NCI-H128 (cell line): ENCODE measurements around the gene DGKZ.

Experiments used
- DNase-seq: peaks from one replicate; lab custom pipeline; 2025; ENCODE audit not compliant: unreplicated experiment; lab: John Stamatoyannopoulos, UW

The DGKZ gene

DNA sequence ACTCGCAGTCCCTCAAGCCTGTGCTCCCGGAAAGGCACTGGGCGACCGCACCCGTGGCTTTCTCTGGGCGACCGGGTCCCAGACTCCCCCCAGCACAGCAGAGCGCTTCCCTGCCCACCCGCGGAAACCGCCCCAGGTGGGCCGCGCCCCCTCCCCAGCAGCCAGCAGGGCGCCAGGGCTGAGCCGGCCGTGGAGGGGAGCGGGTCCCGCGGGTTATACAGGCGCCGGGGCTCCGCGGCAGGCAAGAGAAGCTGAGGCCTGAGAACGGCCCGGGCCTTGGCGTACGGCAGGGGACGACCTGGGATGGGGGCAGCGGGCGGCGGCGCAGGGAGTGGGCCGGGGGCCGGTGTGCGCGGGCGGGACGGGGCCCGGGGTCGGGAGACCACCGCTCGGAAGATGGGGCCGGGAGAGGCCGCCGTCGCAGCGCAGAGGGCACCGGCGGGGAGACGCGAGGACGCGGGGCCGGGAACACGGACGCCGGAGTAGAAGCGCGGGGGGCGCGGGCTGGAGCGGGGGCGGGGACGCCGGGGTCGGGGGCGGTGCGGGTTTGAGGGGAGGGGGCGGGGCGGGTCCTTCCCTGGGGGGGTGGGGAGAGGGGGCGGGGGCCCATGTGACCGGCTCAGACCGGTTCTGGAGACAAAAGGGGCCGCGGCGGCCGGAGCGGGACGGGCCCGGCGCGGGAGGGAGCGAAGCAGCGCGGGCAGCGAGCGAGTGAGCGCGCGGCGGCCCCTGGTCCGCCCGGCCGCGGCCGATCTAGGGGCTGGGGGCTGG is 34.0 kb downstream of the DGKZ start, which contains the start of gene MDK:
Gene MDK (plus strand): TSS at position 622 of the 771 bp plus-strand sequence. CDS start 389 bp downstream, outside the sequence.
- no peak for DNase-seq

DNA sequence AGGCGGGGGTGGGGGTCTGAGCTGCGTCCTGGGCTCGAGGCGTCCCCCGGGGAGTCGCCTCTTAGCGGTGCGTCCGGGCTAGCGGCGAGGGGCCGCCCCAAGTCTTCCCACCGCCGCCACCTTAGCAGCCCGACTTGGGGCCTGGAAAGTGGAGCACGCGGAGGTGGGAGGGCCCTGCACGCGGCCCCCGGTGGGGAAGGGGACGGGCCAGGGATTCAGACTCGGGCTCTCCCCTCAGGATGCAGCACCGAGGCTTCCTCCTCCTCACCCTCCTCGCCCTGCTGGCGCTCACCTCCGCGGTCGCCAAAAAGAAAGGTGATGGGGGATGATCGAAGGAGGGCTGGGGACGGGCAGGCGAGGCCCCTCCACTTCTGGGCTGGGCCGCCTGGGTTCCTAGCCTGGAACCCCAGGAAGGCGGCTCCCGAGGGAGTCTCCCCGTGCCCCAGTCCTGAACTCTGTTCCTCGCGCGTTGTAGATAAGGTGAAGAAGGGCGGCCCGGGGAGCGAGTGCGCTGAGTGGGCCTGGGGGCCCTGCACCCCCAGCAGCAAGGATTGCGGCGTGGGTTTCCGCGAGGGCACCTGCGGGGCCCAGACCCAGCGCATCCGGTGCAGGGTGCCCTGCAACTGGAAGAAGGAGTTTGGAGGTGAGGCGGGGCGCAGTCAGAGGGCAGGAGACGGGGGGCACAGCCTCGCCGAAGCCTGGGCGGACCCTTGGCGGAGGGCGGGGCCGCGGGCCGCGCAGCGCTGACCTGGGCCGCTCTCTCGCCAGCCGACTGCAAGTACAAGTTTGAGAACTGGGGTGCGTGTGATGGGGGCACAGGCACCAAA is 34.8 kb downstream of the DGKZ start:
- no peak for DNase-seq

DNA sequence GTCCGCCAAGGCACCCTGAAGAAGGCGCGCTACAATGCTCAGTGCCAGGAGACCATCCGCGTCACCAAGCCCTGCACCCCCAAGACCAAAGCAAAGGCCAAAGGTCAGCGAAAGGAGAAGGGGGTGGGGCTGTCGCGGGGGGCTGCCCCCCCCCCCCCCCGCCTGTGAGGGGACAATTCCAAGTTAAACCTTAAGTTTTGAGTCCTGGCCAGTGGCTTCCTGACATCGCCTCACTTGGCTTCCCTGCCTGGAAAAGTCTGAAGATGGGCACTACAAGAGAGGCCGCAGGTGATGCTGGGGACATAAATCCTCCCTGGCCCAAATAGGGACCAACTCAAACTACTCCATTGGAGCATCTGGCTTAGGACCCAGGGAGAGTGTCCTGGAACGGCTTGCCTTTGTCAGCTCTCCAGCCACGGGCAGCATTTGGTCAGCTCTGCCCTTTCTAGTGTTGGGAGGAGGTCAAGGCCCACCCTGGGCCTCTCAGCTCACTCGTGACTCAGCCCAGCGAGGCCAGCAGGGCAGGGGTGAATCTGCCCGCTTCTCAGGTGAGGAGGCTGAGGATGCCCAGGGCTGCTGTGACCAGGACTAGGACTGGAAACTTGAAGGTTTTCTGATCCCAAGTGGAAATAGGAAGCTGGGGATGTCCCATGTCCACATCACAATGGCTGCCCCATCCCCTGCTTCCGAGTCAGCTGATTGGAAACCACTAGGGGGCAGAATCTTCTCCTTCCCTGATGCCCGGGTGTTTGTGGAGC is 35.6 kb downstream of the DGKZ start:
- DNase-seq = no peak

DNA sequence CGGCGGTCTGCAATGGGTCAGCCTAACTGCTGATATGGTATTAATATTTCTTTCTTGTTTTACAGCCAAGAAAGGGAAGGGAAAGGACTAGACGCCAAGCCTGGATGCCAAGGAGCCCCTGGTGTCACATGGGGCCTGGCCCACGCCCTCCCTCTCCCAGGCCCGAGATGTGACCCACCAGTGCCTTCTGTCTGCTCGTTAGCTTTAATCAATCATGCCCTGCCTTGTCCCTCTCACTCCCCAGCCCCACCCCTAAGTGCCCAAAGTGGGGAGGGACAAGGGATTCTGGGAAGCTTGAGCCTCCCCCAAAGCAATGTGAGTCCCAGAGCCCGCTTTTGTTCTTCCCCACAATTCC is 36.1 kb downstream of the DGKZ start:
- DNase-seq = no peak

DNA sequence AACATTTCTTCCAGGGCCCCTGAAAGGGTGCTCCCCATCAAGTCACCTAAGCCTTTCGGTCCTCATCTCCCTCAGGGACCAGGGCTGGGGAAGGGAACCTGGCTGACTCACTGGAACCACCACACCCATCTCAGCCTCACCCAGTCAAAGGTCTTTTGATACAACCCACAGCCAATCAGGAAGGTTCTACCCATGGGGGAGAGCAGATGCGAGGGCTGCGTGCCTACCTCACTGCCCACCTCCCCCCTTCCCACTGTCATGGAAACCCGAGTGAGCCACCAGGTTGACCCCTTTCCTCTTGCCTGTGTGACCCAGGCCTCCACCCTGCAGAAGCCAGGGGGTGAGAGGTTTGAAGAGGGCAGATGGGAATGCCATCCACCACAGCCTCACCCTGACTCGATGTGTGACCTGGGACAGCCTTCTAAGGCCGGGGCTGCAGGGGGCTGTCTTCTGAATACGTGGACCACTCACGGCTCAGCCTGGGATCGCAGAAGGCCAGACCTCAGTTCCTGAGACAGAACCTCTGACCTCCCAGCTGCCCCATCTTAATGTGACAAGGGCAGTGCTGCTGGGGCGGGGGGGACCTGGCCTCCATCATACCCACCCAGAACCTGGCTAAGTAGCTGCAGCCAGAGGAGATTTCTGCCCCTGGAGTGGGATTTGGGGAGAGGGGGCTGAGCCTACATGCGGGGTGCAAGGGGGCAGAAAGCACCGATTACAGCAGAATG is 36.9 kb downstream of the DGKZ start:
- no peak for DNase-seq

DNA sequence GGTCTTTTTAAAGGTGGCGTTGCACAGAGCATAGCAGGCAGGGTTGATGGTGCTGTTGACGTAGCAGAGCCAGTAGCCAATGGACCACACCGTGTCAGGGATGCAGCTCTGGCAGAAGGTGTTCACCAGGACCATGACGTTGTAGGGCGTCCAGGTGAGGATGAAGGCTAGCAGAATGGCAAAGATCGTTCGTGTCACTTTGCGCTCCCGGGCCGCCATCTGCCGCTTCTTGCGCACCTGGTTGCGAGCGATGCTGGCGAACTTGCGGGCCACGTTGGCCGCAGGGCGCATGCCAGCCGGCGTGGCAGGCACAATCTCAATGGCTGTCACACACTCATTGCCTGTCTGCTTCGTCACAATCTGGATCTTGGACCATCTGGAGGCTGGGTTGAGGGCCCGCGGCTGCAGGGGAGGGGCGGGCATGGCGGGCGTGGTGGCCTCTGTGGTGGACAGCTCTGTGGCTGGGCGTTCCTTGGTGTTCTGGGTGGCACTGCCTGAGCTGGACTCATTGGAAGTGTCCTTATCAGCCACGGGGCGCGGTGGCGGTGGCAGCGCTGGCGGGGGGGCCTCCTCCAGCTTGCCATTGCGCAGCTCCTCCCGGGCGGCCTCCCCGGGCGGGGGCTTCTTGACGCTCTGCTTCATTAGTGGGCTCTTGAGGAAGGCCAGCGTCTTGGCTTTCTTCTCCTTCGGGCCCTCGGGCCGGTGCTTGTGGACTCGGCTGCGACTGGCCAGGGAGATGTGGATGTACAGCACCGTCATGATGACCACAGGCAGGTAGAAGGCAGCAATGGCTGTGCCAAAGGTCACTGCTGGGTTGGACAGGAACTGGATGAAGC is 38.1 kb downstream of the DGKZ start:
- no peak for DNase-seq

DNA sequence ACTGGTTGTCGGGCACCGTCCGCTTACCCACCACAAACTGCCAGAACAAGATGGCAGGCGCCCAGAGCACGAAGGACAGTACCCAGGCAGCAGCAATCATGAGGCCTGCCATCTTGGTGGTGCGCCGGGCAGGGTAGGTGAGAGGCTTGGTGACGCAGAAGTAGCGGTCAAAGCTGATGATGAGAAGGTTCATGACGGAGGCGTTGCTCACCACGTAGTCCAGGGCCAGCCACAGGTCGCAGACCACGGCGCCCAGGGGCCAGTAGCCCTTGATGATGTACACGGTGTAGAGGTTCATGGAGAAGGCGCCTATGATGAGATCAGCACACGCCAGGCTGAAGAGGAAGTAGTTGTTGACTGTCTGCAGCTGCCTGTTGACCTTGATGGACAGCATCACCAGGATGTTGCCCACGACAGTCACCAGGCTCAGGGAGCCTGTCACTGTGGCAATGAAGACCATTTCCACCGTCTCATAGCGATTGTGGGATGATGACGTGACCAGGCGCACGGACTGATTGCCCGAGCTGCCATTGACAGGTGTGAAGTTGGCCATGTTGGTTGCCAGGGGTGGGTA is 38.8 kb downstream of the DGKZ start:
- DNase-seq = no peak

DNA sequence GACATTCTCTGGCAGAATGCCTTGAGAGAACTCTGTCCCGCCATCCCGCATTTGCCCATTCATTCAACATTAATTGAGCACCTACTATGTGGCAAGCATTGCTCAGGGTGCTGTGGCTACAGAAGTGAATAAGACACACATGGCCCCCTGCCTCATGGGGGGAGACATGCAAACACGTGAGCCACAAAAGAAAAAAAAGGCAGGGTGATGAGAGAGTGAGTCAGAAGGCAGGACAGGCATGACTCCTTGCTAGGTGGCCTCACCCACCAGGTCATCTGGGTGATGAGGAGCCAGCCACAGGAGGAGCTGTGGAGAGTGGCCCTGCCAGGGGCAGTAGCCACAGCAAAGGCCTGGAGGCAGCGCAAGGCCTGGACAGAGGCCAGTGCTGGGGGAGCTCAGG is 39.4 kb downstream of the DGKZ start:
- no peak for DNase-seq

DNA sequence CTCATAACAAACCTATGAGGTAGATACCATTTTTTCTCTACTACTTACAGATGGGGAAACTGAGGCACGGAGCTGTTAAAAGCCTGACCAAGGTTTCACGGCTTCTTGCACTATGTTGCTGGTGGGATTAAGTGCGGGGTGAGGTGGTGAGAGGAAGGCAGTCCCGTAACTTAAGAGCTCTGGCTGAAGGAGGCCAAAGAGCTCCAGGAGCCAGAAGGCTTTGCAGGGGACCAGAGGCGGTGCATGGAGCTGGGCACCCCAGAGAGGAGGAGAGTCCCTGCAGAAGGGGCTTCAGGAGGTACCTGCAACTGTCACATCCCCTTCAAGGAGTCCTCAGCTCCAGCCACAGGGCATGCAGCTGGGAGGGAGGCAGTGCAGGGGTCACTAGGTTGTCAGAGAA is 40.2 kb downstream of the DGKZ start:
- DNase-seq = no peak

DNA sequence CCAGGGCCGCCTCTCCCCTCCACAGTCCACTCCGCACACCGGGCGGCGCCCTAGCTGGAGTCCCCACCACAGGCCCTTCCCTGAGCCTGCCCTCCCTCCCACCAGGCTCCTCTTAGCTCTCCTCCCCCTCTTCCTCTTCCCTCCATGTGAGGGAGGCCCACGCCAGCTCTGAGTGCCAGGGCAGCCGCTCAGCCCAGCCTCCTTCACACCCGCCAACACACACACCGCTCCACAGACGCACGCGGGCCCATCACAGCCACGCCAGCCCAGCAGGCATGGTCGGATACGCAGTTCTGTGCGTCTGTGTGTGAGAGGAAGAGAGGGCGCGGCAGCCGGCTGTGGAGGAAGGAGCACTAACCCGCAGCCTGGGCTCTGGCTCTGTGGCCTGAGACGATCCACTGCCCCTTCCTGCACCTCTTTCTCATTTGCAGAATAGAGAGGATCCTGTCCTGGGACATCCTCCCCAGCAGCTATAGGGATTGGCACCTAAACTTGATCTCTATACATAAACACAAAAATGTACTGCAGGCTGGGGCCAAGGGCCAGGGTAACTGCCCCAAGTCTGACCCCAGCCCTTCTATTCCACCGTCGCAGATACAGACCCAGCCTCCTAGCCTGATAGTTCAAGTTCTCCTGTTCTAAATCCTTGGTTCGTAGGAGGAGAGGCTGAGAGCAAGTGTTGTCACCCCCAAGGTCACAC is 40.8 kb downstream of the DGKZ start:
- DNase-seq = no peak

DNA sequence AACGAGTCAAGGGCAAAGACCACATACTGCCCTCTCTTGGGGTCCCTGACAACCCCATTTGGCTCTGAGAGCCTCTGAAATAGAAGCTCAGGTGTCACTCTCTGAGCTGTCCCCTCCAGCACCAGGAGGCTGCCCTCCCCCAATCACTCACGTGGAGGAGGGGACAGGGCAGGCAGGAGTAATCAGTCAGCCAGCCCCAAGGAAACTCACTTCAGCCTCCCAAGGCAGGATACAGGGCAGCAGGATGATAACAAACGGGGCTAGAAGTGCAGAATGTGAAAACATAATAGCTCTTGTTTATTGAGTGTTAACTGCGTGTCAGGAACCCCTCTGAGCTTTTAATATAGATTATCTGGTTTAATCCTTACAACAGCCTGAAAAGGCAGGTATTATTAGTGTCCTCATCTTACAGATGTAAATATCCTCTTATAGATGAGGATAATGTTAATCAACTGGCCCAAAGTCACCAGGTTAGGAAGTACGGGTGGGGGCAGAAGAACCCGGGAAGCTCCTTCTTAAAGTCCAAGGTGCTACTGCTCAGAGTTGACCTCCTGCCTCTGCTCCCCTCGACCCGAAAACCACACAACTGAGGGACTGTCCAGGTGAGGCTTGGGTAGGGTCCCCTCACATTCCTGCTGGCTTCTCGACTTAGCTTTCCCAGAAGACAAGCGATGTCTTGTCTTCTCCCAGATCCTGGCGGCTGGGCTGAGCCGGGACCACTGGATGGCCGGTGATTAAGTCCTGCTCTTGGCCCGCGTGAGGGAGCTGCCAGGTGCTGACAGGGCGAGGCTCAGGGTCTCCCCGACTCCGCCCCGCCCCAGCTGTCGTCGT is 41.6 kb downstream of the DGKZ start:
- no peak for DNase-seq

DNA sequence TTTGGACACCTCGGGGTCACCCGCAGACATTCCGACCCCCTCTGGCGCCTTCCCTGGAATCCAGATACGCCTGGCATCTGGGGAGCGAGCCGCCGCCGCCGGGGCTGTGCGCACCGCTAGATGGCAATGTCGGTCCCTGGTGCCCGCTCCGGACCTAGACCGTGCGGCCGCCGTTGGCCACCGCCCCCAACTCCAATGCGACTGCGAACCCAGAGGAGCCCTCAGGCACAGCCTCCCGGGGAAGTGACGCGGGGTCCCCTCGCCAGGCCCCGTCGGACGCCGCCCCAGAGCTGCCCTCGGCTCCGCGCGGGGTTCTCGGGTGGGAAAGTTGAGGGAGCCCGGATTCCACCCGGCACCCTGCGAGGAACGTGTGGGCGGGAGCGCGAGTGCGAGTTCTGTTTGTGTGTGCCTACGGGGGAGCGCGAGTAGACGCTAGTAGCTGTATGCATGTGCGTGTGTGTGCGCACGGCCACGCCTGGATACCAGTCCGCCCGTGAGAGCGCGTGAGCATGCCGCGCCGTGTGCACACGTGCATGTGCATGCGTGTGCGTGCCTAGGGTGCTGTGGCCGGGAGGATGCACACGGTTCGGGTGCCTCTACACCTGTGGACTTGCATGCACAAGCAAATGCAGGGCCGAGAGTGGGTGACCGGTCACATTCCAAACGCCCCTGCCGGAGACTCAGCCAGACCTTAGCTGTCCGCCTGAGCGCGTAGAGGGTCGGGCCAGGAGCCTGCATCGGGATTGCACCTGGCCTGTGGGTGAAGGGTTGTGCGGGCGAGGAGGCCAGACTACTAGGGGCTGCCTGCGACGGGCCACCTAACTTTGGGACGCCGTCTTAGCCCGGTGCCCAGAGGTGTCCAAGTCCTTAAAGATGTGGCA is 42.4 kb downstream of the DGKZ start:
- peak; percentile 49 for DNase-seq

DNA sequence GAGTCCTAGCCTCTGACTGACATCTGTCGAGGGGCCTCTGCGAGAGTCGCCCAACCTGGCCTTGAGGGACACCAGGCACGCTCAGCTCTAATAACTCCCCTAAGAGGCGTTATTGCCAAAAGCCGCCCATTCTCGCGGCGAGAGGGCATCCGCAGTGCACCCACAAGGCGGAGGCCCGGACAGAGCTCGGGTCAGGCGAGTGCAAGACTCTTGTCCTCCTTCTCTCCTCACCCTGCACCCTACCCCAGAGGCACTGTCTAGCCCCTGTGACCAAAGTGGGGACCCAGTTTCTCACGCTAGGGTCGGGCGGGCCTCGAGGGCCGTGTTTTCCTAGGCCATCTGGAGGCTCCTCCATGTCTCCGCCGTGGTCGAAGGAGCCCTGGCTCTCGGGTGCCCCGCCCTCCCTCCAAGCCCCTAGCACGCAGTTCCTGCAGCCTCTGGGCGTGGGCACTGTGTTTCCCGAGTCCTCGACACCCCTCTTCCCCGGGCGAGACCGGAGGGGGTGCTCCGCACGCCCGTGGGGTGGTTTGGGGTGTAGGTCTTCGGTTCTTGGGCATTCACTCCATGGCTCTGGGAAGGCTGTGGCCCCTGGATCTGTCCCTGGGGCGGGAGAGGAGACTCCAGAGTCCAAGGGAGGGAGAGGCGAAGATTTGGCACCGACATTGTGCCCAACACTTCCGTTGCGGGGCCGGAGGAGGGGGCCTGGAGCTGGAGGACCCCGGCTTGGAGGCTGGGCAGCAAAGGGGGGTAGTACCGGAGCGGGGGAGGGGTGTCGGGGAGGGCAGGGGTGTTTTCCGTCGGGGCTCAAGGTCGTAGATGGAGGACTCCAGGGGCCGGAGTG is 43.3 kb downstream of the DGKZ start:
- DNase-seq = no peak

DNA sequence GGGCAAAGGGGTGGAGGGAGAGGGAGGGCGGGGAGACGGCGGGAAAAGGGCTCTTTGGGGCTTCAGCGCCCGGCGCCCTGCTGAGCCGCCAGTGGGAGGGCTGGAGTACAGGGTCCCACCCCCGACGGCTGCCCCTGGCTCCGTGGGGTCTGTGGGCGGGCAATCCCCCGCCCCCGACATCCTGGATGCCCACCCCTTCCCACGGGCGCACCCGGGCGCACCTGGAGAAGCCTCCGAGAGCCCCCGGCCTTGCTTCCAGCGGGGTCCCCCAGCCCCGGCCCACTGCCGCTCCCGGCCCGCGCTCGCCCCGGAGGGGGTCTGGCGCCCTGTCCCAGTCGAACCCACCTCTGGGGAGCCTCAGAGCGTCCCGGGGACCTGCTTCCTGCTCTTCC is 43.9 kb downstream of the DGKZ start:
- DNase-seq = no peak

DNA sequence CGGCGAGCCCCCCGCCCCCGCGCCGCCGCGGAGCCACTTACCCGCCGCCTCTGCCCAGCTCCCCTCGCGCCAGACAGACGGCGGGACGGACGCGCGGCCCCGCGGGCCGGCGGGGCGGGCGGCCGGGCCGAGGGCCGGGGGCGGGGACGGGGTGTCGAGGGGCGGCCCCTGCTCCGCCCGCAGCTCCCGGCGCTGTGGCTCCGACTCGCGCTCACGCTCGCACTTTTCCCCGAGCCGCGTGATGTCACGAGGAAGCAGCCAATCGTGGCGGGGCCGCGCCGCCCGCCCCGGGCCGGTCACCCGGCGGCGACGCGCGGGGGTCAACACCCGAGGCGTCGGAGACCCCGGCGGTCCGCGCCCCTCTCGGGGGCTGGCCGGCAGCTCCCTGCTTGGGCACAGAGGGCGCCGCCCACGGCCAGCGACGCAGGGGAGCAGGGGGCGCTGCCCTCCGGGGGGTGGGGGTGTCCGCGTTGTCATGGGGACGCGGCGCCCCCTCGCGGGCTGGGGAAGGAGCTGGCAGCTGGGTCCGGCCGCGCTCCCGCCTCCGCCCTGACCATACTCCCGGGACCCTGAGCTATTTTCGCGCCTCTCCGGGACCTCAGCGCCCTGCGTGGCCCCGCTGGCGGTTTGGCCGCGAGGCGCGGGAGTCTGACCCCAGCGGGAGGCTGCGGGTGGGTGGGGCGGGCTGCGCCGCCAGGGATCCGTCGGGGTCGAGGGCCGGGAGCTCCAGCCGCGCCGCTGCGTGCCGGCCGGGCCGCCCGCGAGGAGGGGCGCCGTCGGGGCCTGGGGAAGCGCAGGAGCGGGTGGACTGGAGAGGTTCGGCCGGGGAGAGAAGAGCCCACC is 44.5 kb downstream of the DGKZ start, which contains the start of gene CHRM4:
Gene CHRM4 (minus strand): TSS at position 199 of the 843 bp plus-strand sequence. CDS start 5,219 bp downstream, outside the sequence.
- DNase-seq = peak; percentile 36
